CD8-positive, alpha-beta memory T cell (primary cell): ENCODE data around the gene NPW. TPM values are rescaled to one million over a fixed set of nuclear protein-coding genes. Genes with fewer than 3 reads are reported as not detected.

ENCODE experiments used
- CTCF ChIA-PET: fragments of 350-600 bp; sonication (Branson Sonifier 250); formaldehyde crosslinking; loops from one replicate; lab custom pipeline; 2021; ENCODE audit warnings: antibody characterized with exemption; lab: Charles Lee
- POLR2A ChIA-PET: fragments of 350-600 bp; sonication (Branson Sonifier 250); formaldehyde crosslinking; loops from one replicate; lab custom pipeline; 2021; ENCODE audit warnings: antibody characterized with exemption; lab: Charles Lee
- DNase-seq, 5 donors: peaks; one replicate each; pipeline versions ENCODE4 v3.0.0 to v3.0.0-alpha.2; 2020 to 2022; ENCODE audit warnings: mixed read lengths in 1 of 5
- H3K27ac ChIP-seq: one replicate; pipeline ENCODE4 v1.7.0; 2013; ENCODE audit warnings: low read depth, mild to moderate bottlenecking, low read length, moderate library complexity
- H3K27me3 ChIP-seq: 2 replicates; pipeline ENCODE4 v1.7.0; 2013; ENCODE audit warnings: low read length, mild to moderate bottlenecking; ENCODE audit not compliant: insufficient read depth, poor library complexity, severe bottlenecking
- H3K36me3 ChIP-seq: 2 replicates; pipeline ENCODE4 v1.7.0; 2013; ENCODE audit warnings: mild to moderate bottlenecking, low read length, moderate library complexity; ENCODE audit not compliant: insufficient read depth
- H3K4me1 ChIP-seq: 2 replicates; pipeline ENCODE4 v1.7.0; 2013; ENCODE audit warnings: mild to moderate bottlenecking, low read length, moderate library complexity; ENCODE audit not compliant: insufficient read depth
- H3K4me3 ChIP-seq: 2 replicates; pipeline ENCODE4 v1.7.0; 2013; ENCODE audit warnings: mild to moderate bottlenecking, low read length
- H3K9me3 ChIP-seq: 2 replicates; pipeline ENCODE4 v1.7.0; 2013; ENCODE audit warnings: mild to moderate bottlenecking, low read length
- H3K27ac Mint-ChIP-seq, 8 donors: one replicate each; pipeline ENCODE4 v1.8.0; 2020 to 2021; ENCODE audit warnings: mixed read lengths in 8 of 8, mild to moderate bottlenecking in 6 of 8, inconsistent platforms in 3 of 8, moderate library complexity in 3 of 8
- H3K27me3 Mint-ChIP-seq, 2 donors: one replicate each; pipeline ENCODE4 v1.8.0; 2020 to 2021; ENCODE audit warnings: mixed read lengths in 2 of 2, mild to moderate bottlenecking in 1 of 2, moderate library complexity in 1 of 2
- H3K36me3 Mint-ChIP-seq, 3 donors: one replicate each; pipeline ENCODE4 v1.8.0; 2020 to 2021; ENCODE audit warnings: mixed read lengths in 3 of 3, inconsistent platforms in 1 of 3, mild to moderate bottlenecking in 1 of 3
- H3K4me1 Mint-ChIP-seq, 3 donors: one replicate each; pipeline ENCODE4 v1.8.0; 2020 to 2021; ENCODE audit warnings: mixed read lengths in 3 of 3, inconsistent platforms in 1 of 3, mild to moderate bottlenecking in 1 of 3
- H3K4me3 Mint-ChIP-seq, 7 donors: one replicate each; pipeline ENCODE4 v1.8.0; 2020 to 2021; ENCODE audit warnings: mixed read lengths in 7 of 7, mild to moderate bottlenecking in 6 of 7, moderate library complexity in 4 of 7, inconsistent platforms in 2 of 7
- H3K9me3 Mint-ChIP-seq, 5 donors: one replicate each; pipeline ENCODE4 v1.8.0; 2020 to 2022; ENCODE audit warnings: mixed read lengths in 5 of 5, mild to moderate bottlenecking in 3 of 5, moderate library complexity in 2 of 5, inconsistent platforms in 1 of 5
- polyA plus RNA-seq: library from polyadenylated mRNA; unstranded; fragments of 300-500 nt; fragmentation: Illumina TruSeq; gene quantifications from one replicate; pipeline ENCODE4 v1.2.3, GENCODE V29; 2021
- total RNA-seq, 2 experiments: library from RNA; stranded (reverse); gene quantifications; one replicate each; pipeline ENCODE4 v1.2.3, GENCODE V29; 2021

NPW gene
- total and polyA plus RNA-seq, 3 experiments from 2014 or later: 9.4 to 12.5 TPM; not detected in 1

DNA sequence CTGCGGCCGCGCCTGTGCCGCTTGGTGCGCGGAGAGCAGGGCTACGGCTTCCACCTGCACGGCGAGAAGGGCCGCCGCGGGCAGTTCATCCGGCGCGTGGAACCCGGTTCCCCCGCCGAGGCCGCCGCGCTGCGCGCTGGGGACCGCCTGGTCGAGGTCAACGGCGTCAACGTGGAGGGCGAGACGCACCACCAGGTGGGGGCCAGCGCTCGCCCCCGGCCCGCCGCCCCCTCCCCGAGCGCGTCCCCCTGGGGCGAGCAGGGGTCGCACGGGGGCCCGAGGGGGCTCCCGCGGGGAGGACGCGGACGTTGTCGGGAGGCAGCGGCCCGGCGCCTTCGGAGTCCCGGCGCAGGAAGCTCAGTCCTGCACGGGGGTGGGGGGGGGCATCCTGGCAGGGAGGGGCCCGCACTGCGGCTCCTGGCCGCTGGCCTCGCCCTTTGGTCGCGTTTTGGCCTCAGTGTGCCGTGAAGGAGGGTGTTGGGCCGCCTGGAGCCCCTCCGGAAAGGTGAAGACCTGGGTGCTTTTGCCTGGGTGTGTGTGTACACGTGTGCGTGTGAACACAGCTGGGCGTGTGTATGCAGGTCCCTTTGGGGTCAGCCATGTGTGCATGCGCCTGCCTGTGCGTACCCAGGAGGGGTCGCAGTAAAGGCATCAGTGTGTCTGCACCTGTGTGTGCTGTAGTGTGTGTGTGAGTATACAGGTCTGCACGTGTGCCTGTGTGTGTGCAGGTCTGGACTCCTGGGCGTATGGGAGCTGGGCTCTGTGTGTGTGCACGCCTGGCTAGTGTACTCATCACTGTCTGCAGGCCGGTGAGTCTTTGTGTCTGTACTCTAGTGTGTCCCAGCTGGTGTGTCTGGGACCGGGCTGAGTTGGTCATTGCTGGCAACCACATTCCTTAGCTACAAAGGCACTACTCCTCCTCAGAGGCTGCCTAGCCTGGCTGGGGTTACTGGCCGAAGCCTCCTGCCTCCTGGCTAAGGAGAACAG lies 7.7 kb downstream of the NPW start:
- peak overlapping the region; percentile 80 to 89 (median 80) for H3K4me3 Mint-ChIP-seq
- no peaks in the 10 kb centered on the region for H3K9me3 Mint-ChIP-seq
- Histone ChIP-seq H3K4me1 (peaks cover 25% of the 10 kb centered on the region), H3K27ac (peak overlapping the region; percentile 1), H3K4me3 (no peak overlapping the region), H3K9me3 (no peaks in the 10 kb centered on the region), H3K36me3 (no peaks in the 10 kb centered on the region), H3K27me3 (peaks cover 5% of the 10 kb centered on the region)
- peak overlapping the region in 4 of 8 donors; percentile 23 to 60 (median 50) for H3K27ac Mint-ChIP-seq
- H3K36me3 Mint-ChIP-seq: no peaks in the 10 kb centered on the region
- POLR2A ChIA-PET: no interaction called here
- CTCF ChIA-PET: interaction anchor here (1.3 to 1.8 kb wide), 2 partner anchors 113 to 125 kb away, joined by 4 to 9 read pairs; no protein-coding TSS in a partner anchor
- peak in 2 of 5 donors; percentile 7 to 32 for DNase-seq
- peaks cover 11 to 26% (median 18%) of the 10 kb centered on the region in 3 donors for H3K4me1 Mint-ChIP-seq
- peaks cover 4 to 5% of the 10 kb centered on the region in 2 donors for H3K27me3 Mint-ChIP-seq

DNA sequence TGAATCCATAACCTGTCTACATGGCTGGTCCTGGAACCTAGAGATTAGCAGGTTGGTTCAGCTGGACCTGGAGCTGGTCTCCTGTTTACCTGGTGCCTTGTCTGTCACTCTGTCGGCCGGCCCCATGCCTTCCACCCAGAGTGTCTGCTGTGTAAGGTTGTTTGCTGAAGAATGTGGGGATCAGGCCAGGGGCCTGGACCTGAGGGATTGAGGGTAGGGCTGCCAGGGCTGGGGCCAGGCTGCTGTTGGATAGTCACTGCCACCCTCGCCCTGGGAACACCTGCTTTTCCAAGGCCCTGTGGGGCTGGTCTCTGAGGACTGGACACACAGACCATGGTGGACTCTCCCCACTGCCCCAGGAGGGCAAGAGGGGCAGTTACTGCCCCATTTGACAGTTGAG lies 8.6 kb downstream of the NPW start:
- no peak overlapping the region for H3K27ac ChIP-seq
- ChIA-PET POLR2A (no interaction called here), CTCF (interaction anchor here (1.3 to 1.8 kb wide), 2 partner anchors 113 to 125 kb away, joined by 4 to 9 read pairs; no protein-coding TSS in a partner anchor)
- H3K9me3 Mint-ChIP-seq: no peaks in the 10 kb centered on the region
- peaks cover 0 to under 1% of the 10 kb centered on the region in 2 donors for H3K27me3 Mint-ChIP-seq
- no peaks in the 10 kb centered on the region for H3K36me3 Mint-ChIP-seq
- peak overlapping the region in 1 of 8 donors; percentile 47 for H3K27ac Mint-ChIP-seq
- DNase-seq: no peak
- H3K9me3 ChIP-seq: no peaks in the 10 kb centered on the region
- H3K27me3 ChIP-seq: no peaks in the 10 kb centered on the region
- no peaks in the 10 kb centered on the region for H3K36me3 ChIP-seq
- peaks cover 7 to 19% (median 15%) of the 10 kb centered on the region in 3 donors for H3K4me1 Mint-ChIP-seq
- no peak overlapping the region for H3K4me3 ChIP-seq
- H3K4me1 ChIP-seq: peaks cover 19% of the 10 kb centered on the region
- H3K4me3 Mint-ChIP-seq: peak overlapping the region in 6 of 7 donors; percentile 80 to 89 (median 80)

DNA sequence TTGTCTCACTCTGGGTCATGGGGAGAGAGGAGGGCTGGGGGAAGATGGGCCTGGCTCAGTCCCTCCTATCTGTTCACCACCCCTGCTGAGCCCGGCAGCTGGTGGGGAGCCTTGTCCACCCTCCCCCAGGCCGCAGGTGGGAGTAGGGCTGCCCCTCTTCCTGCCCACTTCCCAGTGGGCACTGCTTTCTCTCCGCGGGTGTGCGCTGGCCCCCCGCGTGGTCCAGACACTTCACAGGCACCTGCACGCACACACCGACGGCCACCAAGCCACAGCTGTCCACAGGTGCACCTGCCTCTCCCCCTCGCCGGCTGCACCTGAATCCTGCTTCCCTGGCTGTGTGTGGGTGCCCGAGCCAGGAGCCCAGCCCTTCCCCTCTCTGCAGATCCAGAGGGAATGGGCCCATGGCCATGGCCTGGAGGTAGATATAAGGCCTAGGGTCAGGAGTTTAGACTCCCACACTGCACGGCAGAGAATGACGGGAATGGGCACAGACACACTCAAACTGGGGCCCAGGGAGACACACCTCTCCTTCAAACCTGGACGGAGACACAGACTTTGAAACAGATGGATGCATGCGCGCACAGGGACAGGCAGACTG lies 9.1 kb downstream of the NPW start:
- Mint-ChIP-seq H3K36me3 (no peaks in the 10 kb centered on the region), H3K9me3 (no peaks in the 10 kb centered on the region), H3K27me3 (no peaks in the 10 kb centered on the region), H3K4me1 (peaks cover 5 to 15% (median 11%) of the 10 kb centered on the region in 3 donors), H3K4me3 (peak overlapping the region in 1 of 7 donors; percentile 32), H3K27ac (no peak overlapping the region)
- Histone ChIP-seq H3K27ac (no peak overlapping the region), H3K4me1 (peaks cover 13% of the 10 kb centered on the region), H3K9me3 (no peaks in the 10 kb centered on the region), H3K4me3 (no peak overlapping the region), H3K36me3 (no peaks in the 10 kb centered on the region), H3K27me3 (no peaks in the 10 kb centered on the region)
- ChIA-PET POLR2A (no interaction called here), CTCF (interaction anchor here (1.3 to 1.8 kb wide), 2 partner anchors 112 to 124 kb away, joined by 4 to 9 read pairs; no protein-coding TSS in a partner anchor)
- DNase-seq: no peak

DNA sequence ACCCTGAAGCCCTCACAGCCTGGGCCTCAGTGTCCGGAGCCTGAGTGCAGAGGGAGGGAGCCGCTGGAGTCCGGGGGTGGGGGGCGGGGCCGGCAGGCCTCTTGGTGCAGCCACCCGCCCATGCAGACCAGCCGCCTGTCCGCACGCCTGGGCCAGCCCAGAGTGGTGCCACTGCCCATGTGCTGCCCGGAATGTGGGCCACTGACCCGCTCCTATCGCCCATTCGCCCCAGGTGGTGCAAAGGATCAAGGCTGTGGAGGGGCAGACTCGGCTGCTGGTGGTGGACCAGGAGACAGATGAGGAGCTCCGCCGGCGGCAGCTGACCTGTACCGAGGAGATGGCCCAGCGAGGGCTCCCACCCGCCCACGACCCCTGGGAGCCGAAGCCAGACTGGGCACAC lies 9.8 kb downstream of the NPW start:
- H3K4me3 Mint-ChIP-seq: no peak overlapping the region
- POLR2A ChIA-PET: no interaction called here

DNA sequence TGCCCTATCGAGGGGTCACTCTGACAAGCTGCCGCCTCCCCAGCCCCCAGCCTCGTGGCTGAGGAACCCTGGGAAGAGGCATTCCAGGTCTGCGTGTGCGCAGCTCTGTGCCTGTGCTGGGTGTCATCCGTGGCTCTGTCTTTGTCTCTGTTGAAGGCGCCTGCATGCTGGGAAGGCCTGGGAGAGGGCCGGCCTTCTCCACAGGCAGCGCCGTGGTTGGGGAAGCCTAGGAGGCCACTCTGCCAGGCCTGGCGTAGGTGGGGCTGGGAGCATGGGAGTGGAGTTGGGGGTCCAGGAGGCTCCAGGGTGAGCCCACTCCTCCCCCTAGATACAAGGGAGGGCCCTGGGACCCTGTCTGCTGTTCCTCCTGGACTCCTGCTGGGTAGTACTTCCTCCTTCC lies 10.5 kb downstream of the NPW start:
- Histone ChIP-seq H3K4me1 (peaks cover 8% of the 10 kb centered on the region), H3K4me3 (no peak overlapping the region), H3K36me3 (no peaks in the 10 kb centered on the region), H3K27me3 (no peaks in the 10 kb centered on the region), H3K27ac (no peak overlapping the region), H3K9me3 (no peaks in the 10 kb centered on the region)
- Mint-ChIP-seq H3K27ac (no peak overlapping the region), H3K36me3 (no peaks in the 10 kb centered on the region), H3K4me1 (peaks cover 5 to 12% (median 6%) of the 10 kb centered on the region in 3 donors), H3K27me3 (no peaks in the 10 kb centered on the region), H3K4me3 (peak overlapping the region in 1 of 7 donors; percentile 58), H3K9me3 (no peaks in the 10 kb centered on the region)
- no peak for DNase-seq
- ChIA-PET POLR2A (no interaction called here), CTCF (interaction anchor here (1.4 kb wide), 1 partner anchor 14 kb away, joined by 3 read pairs; no protein-coding TSS in a partner anchor)

More for the DNA sequence above, 9.8 kb downstream of the NPW start:
- no peak overlapping the region for H3K27ac ChIP-seq
- DNase-seq: no peak
- Mint-ChIP-seq H3K4me1 (peaks cover 5 to 12% (median 7%) of the 10 kb centered on the region in 3 donors), H3K27me3 (no peaks in the 10 kb centered on the region), H3K9me3 (no peaks in the 10 kb centered on the region), H3K27ac (no peak overlapping the region), H3K36me3 (no peaks in the 10 kb centered on the region)
- H3K4me1 ChIP-seq: peaks cover 8% of the 10 kb centered on the region
- no peaks in the 10 kb centered on the region for H3K36me3 ChIP-seq
- no peak overlapping the region for H3K4me3 ChIP-seq
- no peaks in the 10 kb centered on the region for H3K27me3 ChIP-seq
- CTCF ChIA-PET: interaction anchor here (1.4 kb wide), 1 partner anchor 13 kb away, joined by 3 read pairs; no protein-coding TSS in a partner anchor
- H3K9me3 ChIP-seq: no peaks in the 10 kb centered on the region

DNA sequence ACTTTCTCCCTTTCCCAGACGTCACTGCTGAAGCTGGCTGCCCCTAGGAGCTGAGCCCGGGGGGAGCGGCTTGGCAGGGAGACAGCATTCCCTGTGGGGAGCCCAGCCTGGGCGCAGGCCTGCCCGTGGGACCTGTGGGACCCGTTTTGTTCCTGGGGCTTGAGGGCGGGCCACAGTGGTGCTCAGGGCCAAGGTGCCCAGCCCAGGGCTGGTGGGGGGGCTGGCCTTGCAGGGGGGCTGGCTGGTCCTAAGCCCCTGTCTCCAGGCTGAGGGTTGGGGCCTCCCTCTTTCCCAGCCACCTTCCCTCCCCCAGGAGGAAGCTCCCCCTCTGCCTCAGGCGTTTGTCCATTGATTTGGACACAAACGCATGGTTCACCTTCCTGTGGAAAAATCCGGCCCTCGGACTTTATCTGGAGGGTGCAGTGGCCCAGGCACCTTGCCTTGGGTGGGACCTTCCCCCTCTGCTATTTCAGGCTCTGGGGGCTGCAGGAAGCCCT lies 11.5 kb downstream of the NPW start:
- no peak for DNase-seq
- no peaks in the 10 kb centered on the region for H3K36me3 Mint-ChIP-seq
- H3K4me3 Mint-ChIP-seq: no peak overlapping the region
- no peak overlapping the region for H3K27ac Mint-ChIP-seq
- no peaks in the 10 kb centered on the region for H3K9me3 ChIP-seq
- no peak overlapping the region for H3K4me3 ChIP-seq
- H3K27me3 ChIP-seq: no peaks in the 10 kb centered on the region
- H3K27ac ChIP-seq: no peak overlapping the region
- no peaks in the 10 kb centered on the region for H3K9me3 Mint-ChIP-seq
- no peaks in the 10 kb centered on the region for H3K36me3 ChIP-seq
- H3K27me3 Mint-ChIP-seq: no peaks in the 10 kb centered on the region
- peaks cover 5 to 6% (median 6%) of the 10 kb centered on the region in 3 donors for H3K4me1 Mint-ChIP-seq
- peaks cover 4% of the 10 kb centered on the region for H3K4me1 ChIP-seq
- POLR2A ChIA-PET: no interaction called here
- CTCF ChIA-PET: interaction anchor here (1.3 kb wide), 1 partner anchor 109 kb away, joined by 5 read pairs; no protein-coding TSS in a partner anchor

DNA sequence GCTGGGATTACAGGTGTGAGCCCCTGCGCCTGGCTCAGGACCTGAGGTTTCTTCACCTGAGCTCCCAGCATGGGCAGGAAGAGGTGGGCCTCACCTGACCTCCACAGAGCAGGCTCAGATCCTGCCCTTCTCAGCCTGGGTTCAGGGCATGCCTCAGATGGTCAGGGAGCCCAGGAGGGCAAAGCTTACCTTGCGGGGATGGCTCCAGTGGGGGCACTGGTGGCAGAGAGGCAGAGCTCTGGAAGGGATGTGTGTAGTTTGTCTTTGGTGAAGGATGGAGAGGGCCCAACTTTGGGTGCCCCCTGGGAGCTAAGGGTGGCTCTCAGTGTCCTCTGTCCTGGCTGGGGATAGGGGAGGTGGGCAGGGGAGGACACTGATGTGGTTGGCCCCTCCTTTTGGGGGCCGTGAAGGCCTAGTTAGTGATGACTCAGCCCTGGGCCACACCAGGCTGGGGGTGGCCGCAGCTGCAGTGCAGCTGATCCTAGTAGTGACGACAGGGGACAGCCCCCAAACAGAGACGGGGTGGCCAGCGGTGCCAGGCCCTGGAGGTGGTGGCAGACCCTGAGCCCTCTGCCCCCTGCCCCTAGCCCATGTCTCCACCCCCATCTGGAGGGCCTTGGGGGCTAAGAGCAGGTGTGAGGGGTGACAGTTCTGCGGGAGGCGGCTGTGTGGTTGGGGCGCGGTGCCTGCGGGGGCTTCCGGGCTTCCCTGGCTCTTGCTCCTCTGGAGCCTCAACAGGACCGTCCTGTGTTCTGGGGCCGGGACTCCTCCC lies 12.9 kb downstream of the NPW start:
- peaks cover 3 to 4% (median 4%) of the 10 kb centered on the region in 3 donors for H3K4me1 Mint-ChIP-seq
- Histone ChIP-seq H3K4me3 (no peak overlapping the region), H3K27ac (no peak overlapping the region), H3K9me3 (no peaks in the 10 kb centered on the region), H3K27me3 (no peaks in the 10 kb centered on the region), H3K4me1 (no peaks in the 10 kb centered on the region), H3K36me3 (no peaks in the 10 kb centered on the region)
- H3K9me3 Mint-ChIP-seq: no peaks in the 10 kb centered on the region
- no peak overlapping the region for H3K4me3 Mint-ChIP-seq
- H3K36me3 Mint-ChIP-seq: no peaks in the 10 kb centered on the region
- no peak for DNase-seq
- H3K27ac Mint-ChIP-seq: peak overlapping the region in 3 of 8 donors; percentile 61 to 72 (median 63)
- no peaks in the 10 kb centered on the region for H3K27me3 Mint-ChIP-seq
- CTCF ChIA-PET: interaction anchor here (0.9 to 1.3 kb wide), 3 partner anchors 10 to 108 kb away, joined by 3 to 5 read pairs (median 4); no protein-coding TSS in a partner anchor
- POLR2A ChIA-PET: interaction anchor here (1.0 kb wide), 1 partner anchor 123 kb away, joined by 5 read pairs; the partner anchor contains the start of gene TRAF7
